OCI-LY1 (cell line): Measurements from ENCODE around the gene RPL32.

Source experiments
- H2AFZ ChIP-seq: fragments of 200-600 bp; sonication (generic), shearing (Covaris generic); 2 replicates; pipeline ENCODE4 v1.6.0; 2014; ENCODE audit warnings: antibody characterized with exemption, mild to moderate bottlenecking, low read length
- H3F3A ChIP-seq: fragments of 200-600 bp; sonication (generic), shearing (Covaris generic); 2 replicates; pipeline ENCODE4 v1.6.0; 2014; ENCODE audit warnings: mild to moderate bottlenecking, antibody characterized with exemption, low read length, moderate library complexity; ENCODE audit not compliant: insufficient read depth
- H3K27ac ChIP-seq: fragments of 200-600 bp; sonication (generic); 2 replicates; pipeline ENCODE4 v1.5.1; 2014; ENCODE audit warnings: low read length, mixed run types, mild to moderate bottlenecking, low read depth; ENCODE audit not compliant: poor library complexity, severe bottlenecking
- H3K27me3 ChIP-seq: fragments of 200-600 bp; sonication (generic); 2 replicates; pipeline ENCODE4 v1.6.0; 2014; ENCODE audit warnings: antibody characterized with exemption, mild to moderate bottlenecking, low read length, moderate library complexity; ENCODE audit not compliant: insufficient read depth
- H3K36me3 ChIP-seq: fragments of 200-600 bp; sonication (generic); 2 replicates; pipeline ENCODE4 v1.6.1; 2014; ENCODE audit warnings: mild to moderate bottlenecking, antibody characterized with exemption, low read length, moderate library complexity, mixed read lengths; ENCODE audit not compliant: insufficient read depth
- H3K4me1 ChIP-seq: fragments of 200-600 bp; sonication (generic); 2 replicates; pipeline ENCODE4 v1.5.1; 2014; ENCODE audit warnings: mild to moderate bottlenecking, low read length, moderate library complexity; ENCODE audit not compliant: insufficient read depth, severe bottlenecking
- H3K4me2 ChIP-seq: fragments of 200-600 bp; sonication (generic), shearing (Covaris generic); 2 replicates; pipeline ENCODE4 v1.6.1; 2014; ENCODE audit warnings: low read length
- H3K4me3 ChIP-seq: fragments of 200-600 bp; sonication (generic); 2 replicates; pipeline ENCODE4 v1.5.1; 2014; ENCODE audit warnings: low read length, low read depth, mild to moderate bottlenecking, mixed read lengths; ENCODE audit not compliant: poor library complexity, severe bottlenecking
- H3K79me2 ChIP-seq: fragments of 200-600 bp; shearing (Covaris generic); 2 replicates; pipeline ENCODE4 v1.6.1; 2016; ENCODE audit warnings: mixed run types, low read length, mixed read lengths; ENCODE audit not compliant: insufficient read depth
- H3K9ac ChIP-seq: fragments of 200-600 bp; sonication (generic), shearing (Covaris generic); 2 replicates; pipeline ENCODE4 v1.6.1; 2014; ENCODE audit warnings: mild to moderate bottlenecking, low read length, mixed read lengths
- H3K9me2 ChIP-seq: fragments of 200-600 bp; sonication (generic), shearing (Covaris generic); 2 replicates; pipeline ENCODE4 v1.6.1; 2014; ENCODE audit warnings: low read depth, mild to moderate bottlenecking, low read length, mixed read lengths
- H3K9me3 ChIP-seq: fragments of 200-600 bp; shearing (Covaris generic); 2 replicates; pipeline ENCODE4 v1.6.1; 2014; ENCODE audit warnings: low read length, mixed read lengths
- H4K20me1 ChIP-seq: fragments of 200-600 bp; sonication (generic), shearing (Covaris generic); 2 replicates; pipeline ENCODE4 v1.6.0; 2016; ENCODE audit warnings: mild to moderate bottlenecking, low read length; ENCODE audit not compliant: insufficient read depth
- CTCF ChIP-seq: fragments of 200-600 bp; sonication (generic), shearing (Covaris generic); IDR thresholded peaks from 2 replicates; pipeline ENCODE4 v1.5.1; 2017; ENCODE audit warnings: mild to moderate bottlenecking, antibody characterized with exemption, low read length, moderate library complexity, mixed read lengths
- EZH2 ChIP-seq: fragments of 200-600 bp; sonication (generic), shearing (Covaris generic); IDR thresholded peaks from 2 replicates; pipeline ENCODE4 v1.8.0; 2017; ENCODE audit warnings: borderline replicate concordance, mixed run types, mild to moderate bottlenecking, antibody characterized with exemption, low read length, moderate library complexity, mixed read lengths

RPL32 gene

GRCh38 chr3:12818273-12818672 is 23.1 kb downstream of the RPL32 start:
- H3K36me3 ChIP-seq, result no peaks in the 10 kb centered on the region; the same call in 1 of the 2 replicates
- TF ChIP-seq EZH2 (no peak), CTCF (no peak)
- no peaks in the 10 kb centered on the region for H4K20me1 ChIP-seq
- H3K27ac ChIP-seq, result no peak overlapping the region
- H3K4me1 ChIP-seq, result peaks cover 6% of the 10 kb centered on the region
- no peaks in the 10 kb centered on the region for H3K9me3 ChIP-seq
- no peak overlapping the region for H3K9ac ChIP-seq
- no peak overlapping the region for H2AFZ ChIP-seq
- H3K4me2 ChIP-seq, result no peak overlapping the region
- no peaks in the 10 kb centered on the region for H3K79me2 ChIP-seq
- H3K4me3 ChIP-seq, result no peak overlapping the region
- no peaks in the 10 kb centered on the region for H3K9me2 ChIP-seq
- H3F3A ChIP-seq, result no peaks in the 10 kb centered on the region
- H3K27me3 ChIP-seq, result 0 out of 2 replicates have a peak, but pooled peaks cover 3% of the 10 kb centered on the region

GRCh38 chr3:12817343-12817710 is 24.0 kb downstream of the RPL32 start:
- Histone ChIP-seq H3F3A (no peaks in the 10 kb centered on the region), H3K9me3 (no peaks in the 10 kb centered on the region), H4K20me1 (no peaks in the 10 kb centered on the region), H3K27me3 (0 out of 2 replicates have a peak, but pooled peaks cover 3% of the 10 kb centered on the region), H3K36me3 (no peaks in the 10 kb centered on the region; the same call in 1 of the 2 replicates), H3K4me2 (no peak overlapping the region), H3K27ac (no peak overlapping the region), H3K4me3 (no peak overlapping the region), H3K4me1 (peaks cover 6% of the 10 kb centered on the region), H3K79me2 (no peaks in the 10 kb centered on the region), H3K9ac (no peak overlapping the region), H3K9me2 (no peaks in the 10 kb centered on the region), H2AFZ (no peak overlapping the region)
- TF ChIP-seq CTCF, result no peak
- no peak for TF ChIP-seq EZH2

- no peaks in the 10 kb centered on the region for H3F3A ChIP-seq
- H3K4me1 ChIP-seq, result peaks cover 6% of the 10 kb centered on the region
- no peaks in the 10 kb centered on the region for H3K79me2 ChIP-seq
- no peaks in the 10 kb centered on the region for H3K9me2 ChIP-seq
- H3K27me3 ChIP-seq, result 0 out of 2 replicates have a peak, but pooled peaks cover 3% of the 10 kb centered on the region
- H2AFZ ChIP-seq, result no peak overlapping the region
- no peak overlapping the region for H3K4me2 ChIP-seq
- H4K20me1 ChIP-seq, result no peaks in the 10 kb centered on the region
- H3K27ac ChIP-seq, result no peak overlapping the region
- TF ChIP-seq CTCF (no peak), EZH2 (no peak)
- no peaks in the 10 kb centered on the region; the same call in 1 of the 2 replicates for H3K36me3 ChIP-seq
- no peaks in the 10 kb centered on the region for H3K9me3 ChIP-seq
- no peak overlapping the region for H3K4me3 ChIP-seq
- no peak overlapping the region for H3K9ac ChIP-seq
These were observed 24.6 kb downstream of the RPL32 start for GRCh38 chr3:12816521-12817342.
